NCI-H1092 treated with DMSO at 0.1 percent for 48 hours (cell line): ENCODE results near the gene KCNC4.

ENCODE experiments used
- DNase-seq: peaks from one replicate; lab custom pipeline; 2025; lab: John Stamatoyannopoulos, UW

KCNC4 gene

GRCh38 chr1:110211496-110212168, 1.5 kb downstream of the KCNC4 start:
- no peak for DNase-seq

- peak; percentile 68 for DNase-seq
Observed at GRCh38 chr1:110212169-110213142, 2.3 kb downstream of the KCNC4 start.

- DNase-seq = no peak
Observed at GRCh38 chr1:110213143-110213540, 3.0 kb downstream of the KCNC4 start.

GRCh38 chr1:110214454-110215404, 4.6 kb downstream of the KCNC4 start:
- DNase-seq = no peak

- DNase-seq = no peak
Observed at GRCh38 chr1:110215621-110216515, 5.8 kb downstream of the KCNC4 start.

- no peak for DNase-seq
Observed at GRCh38 chr1:110216844-110217444, 6.8 kb downstream of the KCNC4 start.

GRCh38 chr1:110218137-110218536, 8.0 kb downstream of the KCNC4 start:
- no peak for DNase-seq

- no peak for DNase-seq
Observed at GRCh38 chr1:110218739-110219138, 8.6 kb downstream of the KCNC4 start.

GRCh38 chr1:110220324-110220723, 10.2 kb downstream of the KCNC4 start:
- no peak for DNase-seq

- no peak for DNase-seq
Observed at GRCh38 chr1:110221119-110221518, 11.0 kb downstream of the KCNC4 start.

- no peak for DNase-seq
Observed at GRCh38 chr1:110223127-110223526, 13.0 kb downstream of the KCNC4 start.

GRCh38 chr1:110223581-110223980, 13.5 kb downstream of the KCNC4 start:
- DNase-seq = no peak

GRCh38 chr1:110224240-110224995, 14.3 kb downstream of the KCNC4 start:
- DNase-seq = no peak

- DNase-seq = no peak
Observed at GRCh38 chr1:110225212-110225611, 15.1 kb downstream of the KCNC4 start.

- no peak for DNase-seq
Observed at GRCh38 chr1:110225756-110226404, 15.8 kb downstream of the KCNC4 start.

- no peak for DNase-seq
Observed at GRCh38 chr1:110227774-110228173, 17.7 kb downstream of the KCNC4 start.

- DNase-seq = no peak
Observed at GRCh38 chr1:110228381-110228780, 18.3 kb downstream of the KCNC4 start.

GRCh38 chr1:110228869-110229268, 18.8 kb downstream of the KCNC4 start:
- no peak for DNase-seq

GRCh38 chr1:110229348-110230001, 19.4 kb downstream of the KCNC4 start:
- no peak for DNase-seq
